ENCODE results near the gene PIH1D2.

DNA sequence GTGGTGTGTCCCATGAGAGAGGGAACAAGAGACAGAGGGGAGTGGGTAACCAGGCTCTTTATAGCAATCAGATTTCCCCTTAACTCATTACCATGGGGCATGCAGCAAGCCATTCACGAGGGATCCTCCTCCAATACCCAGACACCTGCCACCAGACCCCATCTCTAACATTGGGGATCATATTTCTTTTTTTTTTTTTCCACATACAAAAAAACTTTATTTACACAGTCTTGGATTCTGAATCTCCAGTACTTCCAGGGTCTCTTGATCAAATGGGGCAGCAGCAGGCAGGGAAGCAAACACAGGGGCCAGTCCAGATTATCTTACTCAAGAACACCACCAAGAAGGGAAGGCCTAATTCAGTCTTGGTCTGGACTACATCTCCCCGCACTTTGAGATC, 44.4 kb downstream of the PIH1D2 start:
- TF ChIP-seq, protein P1, sequence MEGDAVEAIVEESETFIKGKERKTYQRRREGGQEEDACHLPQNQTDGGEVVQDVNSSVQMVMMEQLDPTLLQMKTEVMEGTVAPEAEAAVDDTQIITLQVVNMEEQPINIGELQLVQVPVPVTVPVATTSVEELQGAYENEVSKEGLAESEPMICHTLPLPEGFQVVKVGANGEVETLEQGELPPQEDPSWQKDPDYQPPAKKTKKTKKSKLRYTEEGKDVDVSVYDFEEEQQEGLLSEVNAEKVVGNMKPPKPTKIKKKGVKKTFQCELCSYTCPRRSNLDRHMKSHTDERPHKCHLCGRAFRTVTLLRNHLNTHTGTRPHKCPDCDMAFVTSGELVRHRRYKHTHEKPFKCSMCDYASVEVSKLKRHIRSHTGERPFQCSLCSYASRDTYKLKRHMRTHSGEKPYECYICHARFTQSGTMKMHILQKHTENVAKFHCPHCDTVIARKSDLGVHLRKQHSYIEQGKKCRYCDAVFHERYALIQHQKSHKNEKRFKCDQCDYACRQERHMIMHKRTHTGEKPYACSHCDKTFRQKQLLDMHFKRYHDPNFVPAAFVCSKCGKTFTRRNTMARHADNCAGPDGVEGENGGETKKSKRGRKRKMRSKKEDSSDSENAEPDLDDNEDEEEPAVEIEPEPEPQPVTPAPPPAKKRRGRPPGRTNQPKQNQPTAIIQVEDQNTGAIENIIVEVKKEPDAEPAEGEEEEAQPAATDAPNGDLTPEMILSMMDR (IDR thresholded peaks at IDR 0.05), result no peak
- no peak for TF ChIP-seq POLR2A (IDR thresholded peaks at IDR 0.05)
